Nephron (organoid): ENCODE results near the gene IFI30.
A peak's percentile ranks its signal among the peaks of the same experiment; 100 is the strongest.

Experiments used
- H3K27ac Mint-ChIP-seq, 3 experiments: 2 replicates each; pipeline ENCODE4 v1.8.0; 2020; ENCODE audit warnings: mixed read lengths in 3 of 3, mild to moderate bottlenecking in 2 of 3, moderate library complexity in 1 of 3
- H3K27me3 Mint-ChIP-seq: 2 replicates; pipeline ENCODE4 v1.8.0; 2021; ENCODE audit warnings: low read depth, mild to moderate bottlenecking, moderate library complexity, mixed read lengths
- H3K36me3 Mint-ChIP-seq: 2 replicates; pipeline ENCODE4 v1.8.0; 2020; ENCODE audit warnings: low read depth, mixed read lengths
- H3K4me1 Mint-ChIP-seq: 2 replicates; pipeline ENCODE4 v1.8.0; 2020; ENCODE audit warnings: mixed read lengths
- H3K4me3 Mint-ChIP-seq, 3 experiments: 2 replicates each; pipeline ENCODE4 v1.8.0; 2020; ENCODE audit warnings: mild to moderate bottlenecking in 3 of 3, mixed read lengths in 3 of 3, moderate library complexity in 2 of 3
- H3K9me3 Mint-ChIP-seq: 2 replicates; pipeline ENCODE4 v1.8.0; 2020; ENCODE audit warnings: mixed read lengths
- CTCF ChIP-seq, 3 experiments: fragments of 200-600 bp; sonication (generic); IDR thresholded peaks; one replicate each; pipeline ENCODE4 v1.5.0; 2021; ENCODE audit warnings: antibody characterized with exemption in 3 of 3; ENCODE audit not compliant: unreplicated experiment in 3 of 3

IFI30 gene

GRCh38 chr19:18192673-18193387 lies 19.2 kb downstream of the IFI30 start, which contains the start of gene MPV17L2:
Gene MPV17L2 (plus strand): TSS chr19:18193218. CDS start chr19:18193282, 64 bp downstream.
- Mint-ChIP-seq H3K27ac (peak within 1 kb of the TSS; percentile 95 to 97 (median 95)), H3K9me3 (no peaks in the 10 kb centered on the region), H3K36me3 (no peaks in the 10 kb centered on the region), H3K4me1 (peaks cover 14% of the 10 kb centered on the region), H3K4me3 (peak within 1 kb of the TSS; percentile 86 to 89 (median 86)), H3K27me3 (no peaks in the 10 kb centered on the region)
- no peak for TF ChIP-seq CTCF (IDR thresholded peaks at IDR 0.05; ENCODE audit: unreplicated experiment in 3 of 3)

GRCh38 chr19:18193388-18194180 lies 20.0 kb downstream of the IFI30 start:
- Mint-ChIP-seq H3K27me3 (no peaks in the 10 kb centered on the region), H3K36me3 (peaks cover 7% of the 10 kb centered on the region), H3K4me1 (peaks cover 14% of the 10 kb centered on the region), H3K27ac (peak overlapping the region in 1 of 3 experiments; percentile 97), H3K4me3 (peak overlapping the region; percentile 86 to 89 (median 86)), H3K9me3 (no peaks in the 10 kb centered on the region)
- peak in 1 of 3 experiments; percentile 11 for TF ChIP-seq CTCF (IDR thresholded peaks at IDR 0.05; ENCODE audit: unreplicated experiment in 3 of 3)

- H3K4me1 Mint-ChIP-seq, result peaks cover 14% of the 10 kb centered on the region
- peak overlapping the region; percentile 86 to 89 (median 86) for H3K4me3 Mint-ChIP-seq
- no peak for TF ChIP-seq CTCF (IDR thresholded peaks at IDR 0.05; ENCODE audit: unreplicated experiment in 3 of 3)
- H3K27me3 Mint-ChIP-seq, result no peaks in the 10 kb centered on the region
- no peak overlapping the region for H3K27ac Mint-ChIP-seq
- H3K9me3 Mint-ChIP-seq, result no peaks in the 10 kb centered on the region
- H3K36me3 Mint-ChIP-seq, result peaks cover 10% of the 10 kb centered on the region
Measured at GRCh38 chr19:18194181-18194530, 20.5 kb downstream of the IFI30 start.

GRCh38 chr19:18194554-18195238 lies 21.1 kb downstream of the IFI30 start:
- no peak for TF ChIP-seq CTCF (IDR thresholded peaks at IDR 0.05; ENCODE audit: unreplicated experiment in 3 of 3)
- Mint-ChIP-seq H3K4me3 (peak overlapping the region; percentile 86 to 89 (median 86)), H3K27ac (no peak overlapping the region), H3K36me3 (peaks cover 10% of the 10 kb centered on the region), H3K4me1 (peaks cover 14% of the 10 kb centered on the region), H3K27me3 (no peaks in the 10 kb centered on the region), H3K9me3 (no peaks in the 10 kb centered on the region)

- Mint-ChIP-seq H3K27ac (no peak overlapping the region), H3K4me3 (peak overlapping the region; percentile 59 to 72 (median 72)), H3K36me3 (peaks cover 15% of the 10 kb centered on the region), H3K9me3 (no peaks in the 10 kb centered on the region), H3K4me1 (peaks cover 14% of the 10 kb centered on the region), H3K27me3 (no peaks in the 10 kb centered on the region)
- no peak for TF ChIP-seq CTCF (IDR thresholded peaks at IDR 0.05; ENCODE audit: unreplicated experiment in 3 of 3)
Measured at GRCh38 chr19:18196511-18196845, 22.9 kb downstream of the IFI30 start.
